T-helper 17 cell (primary cell): ENCODE results near the gene INO80. TPM values are rescaled to one million over a fixed set of nuclear protein-coding genes. Genes with fewer than 3 reads are reported as not detected.
A peak's percentile ranks its signal among the peaks of the same experiment; 100 is the strongest.

Experiments
- ATAC-seq: fragments of 150-1000 bp; cut with Tn5 transposase; 2 replicates; pipeline ENCODE4 v1.10.0; 2021; ENCODE audit warnings: mild to moderate bottlenecking, moderate library complexity
- DNase-seq, 3 donors: peaks; one replicate each; pipeline versions ENCODE4 v3.0.0 to v3.0.0-alpha.2; 2020 to 2021
- H3K9me3 ChIP-seq: one replicate; pipeline ENCODE4 v1.7.0; 2013; ENCODE audit warnings: low read length, mild to moderate bottlenecking; ENCODE audit not compliant: control insufficient read depth, poor library complexity, severe bottlenecking
- H3K27ac Mint-ChIP-seq: one replicate; pipeline ENCODE4 v1.8.0; 2022; ENCODE audit warnings: mild to moderate bottlenecking, moderate library complexity, mixed read lengths
- H3K27me3 Mint-ChIP-seq: one replicate; pipeline ENCODE4 v1.8.0; 2022; ENCODE audit warnings: mixed read lengths
- H3K36me3 Mint-ChIP-seq: one replicate; pipeline ENCODE4 v1.8.0; 2022; ENCODE audit warnings: low read depth, mixed read lengths
- H3K4me1 Mint-ChIP-seq: one replicate; pipeline ENCODE4 v1.8.0; 2022; ENCODE audit warnings: mild to moderate bottlenecking, mixed read lengths
- H3K4me3 Mint-ChIP-seq: one replicate; pipeline ENCODE4 v1.8.0; 2022; ENCODE audit warnings: mild to moderate bottlenecking, moderate library complexity, mixed read lengths
- total RNA-seq, 4 donors: library from RNA in 2 of 4; stranded (reverse) in 2 of 4; gene quantifications; one replicate each; pipeline ENCODE4 v1.2.3 and lab custom pipeline; 2022 to 2026

Gene INO80
- total RNA-seq, 2 donors from 2014 or later = 28.5 to 37.5 TPM

DNA sequence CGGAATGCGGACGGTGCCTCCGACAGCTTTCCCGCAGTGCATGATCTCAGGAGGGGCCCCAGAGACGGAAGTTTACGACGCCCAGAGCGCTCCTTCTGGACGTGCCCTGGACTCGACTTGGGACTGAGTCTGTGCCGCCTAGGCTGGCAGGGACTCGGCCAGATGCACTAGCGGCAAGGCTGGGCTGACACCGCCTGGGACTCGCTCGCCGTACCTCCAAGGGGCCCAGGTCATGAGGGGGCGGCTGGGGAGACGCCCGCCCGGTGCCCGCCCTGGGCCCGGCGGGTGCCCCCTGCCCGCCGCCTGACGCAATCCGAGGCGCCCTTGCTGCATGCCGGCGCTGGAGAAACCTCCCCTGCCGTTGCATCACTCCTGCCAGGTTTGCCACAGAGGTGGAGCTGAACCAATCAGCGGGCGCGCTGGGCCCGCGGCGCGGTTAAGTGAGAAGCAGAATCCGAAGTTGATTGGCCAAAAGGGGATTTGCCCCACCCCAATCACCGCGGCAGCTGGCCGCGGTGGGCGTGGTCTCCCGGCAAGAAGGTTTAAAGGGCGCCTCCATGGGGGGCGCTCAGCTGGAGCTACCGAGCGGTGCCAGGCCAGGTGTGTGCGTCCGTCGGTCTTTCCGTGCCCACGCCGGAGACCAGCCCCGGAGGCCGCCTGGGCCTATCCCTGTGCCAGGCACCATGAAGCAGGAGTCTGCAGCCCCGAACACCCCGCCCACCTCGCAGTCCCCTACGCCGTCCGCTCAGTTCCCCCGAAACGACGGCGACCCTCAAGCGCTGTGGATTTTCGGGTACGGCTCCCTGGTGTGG is 163.0 kb downstream of the INO80 start, which contains the start of gene CHAC1:
CHAC1 (plus strand) TSS at position 571 of the 812 bp plus-strand sequence; CDS start at position 684, 113 bp downstream.
- Mint-ChIP-seq H3K36me3 (no peaks in the 10 kb centered on the region), H3K27ac (peak within 1 kb of the TSS; percentile 45), H3K4me3 (peak within 1 kb of the TSS; percentile 92), H3K4me1 (peaks cover 22% of the 10 kb centered on the region), H3K27me3 (peaks cover 22% of the 10 kb centered on the region)
- DNase-seq = peak; percentile 89 to 93 (median 90)
- ATAC-seq = peak; percentile 98
- H3K9me3 ChIP-seq = no peaks in the 10 kb centered on the region

DNA sequence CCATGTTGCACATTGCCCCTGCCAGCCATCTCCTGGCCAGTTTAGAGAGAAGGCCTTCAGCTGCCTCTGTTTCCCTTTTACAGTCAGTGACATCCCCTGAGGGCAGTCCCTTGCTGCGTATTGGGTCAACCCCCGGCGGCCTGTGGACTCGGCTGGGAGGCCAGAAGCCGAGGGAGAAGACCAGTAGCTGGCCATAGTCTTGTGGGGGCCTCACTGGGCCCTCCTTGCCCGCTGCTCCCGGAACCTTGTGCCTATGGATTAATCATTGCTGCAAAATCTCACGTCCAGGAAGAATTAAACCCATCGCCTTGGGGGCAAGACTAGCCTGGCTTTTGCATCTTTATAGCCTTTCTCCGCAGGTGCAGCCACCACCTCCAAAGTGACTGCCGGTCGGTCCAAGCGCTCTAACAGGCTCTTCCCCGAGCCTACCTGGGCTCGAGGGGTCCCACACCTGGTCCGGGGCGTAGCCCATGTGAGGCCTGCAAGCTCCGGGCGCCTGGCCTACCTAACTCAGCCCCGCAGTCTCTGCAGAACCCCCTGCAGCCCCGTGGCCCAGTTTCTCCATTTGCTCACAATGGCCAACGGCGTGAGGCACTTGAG is 163.7 kb downstream of the INO80 start:
- no peaks in the 10 kb centered on the region for H3K9me3 ChIP-seq
- ATAC-seq (no peak), DNase-seq (no peak)
- H3K4me1 Mint-ChIP-seq = peaks cover 21% of the 10 kb centered on the region
- H3K4me3 Mint-ChIP-seq = peak overlapping the region; percentile 92
- peaks cover 19% of the 10 kb centered on the region for H3K27me3 Mint-ChIP-seq
- no peaks in the 10 kb centered on the region for H3K36me3 Mint-ChIP-seq
- H3K27ac Mint-ChIP-seq = no peak overlapping the region

DNA sequence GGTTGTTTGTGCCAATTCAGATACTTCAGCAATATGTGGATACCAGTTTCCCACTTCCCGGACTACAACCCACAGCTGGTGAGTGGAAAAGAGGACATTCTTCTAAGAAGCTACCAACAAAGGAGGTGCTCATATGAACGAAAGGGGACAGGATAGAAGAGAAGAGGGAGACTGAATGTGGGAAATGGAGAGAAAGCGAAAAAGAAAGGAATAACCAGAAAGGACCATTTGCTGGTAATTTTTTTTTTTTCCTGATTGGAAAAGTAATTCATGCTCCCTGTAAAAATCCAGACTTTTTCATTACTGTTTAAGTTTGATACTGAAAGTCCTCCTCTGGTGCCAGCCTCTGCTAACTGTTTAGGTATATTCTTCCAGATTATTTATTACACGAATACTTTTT is 164.3 kb downstream of the INO80 start:
- ATAC-seq (no peak), DNase-seq (no peak)
- no peaks in the 10 kb centered on the region for H3K9me3 ChIP-seq
- peaks cover 19% of the 10 kb centered on the region for H3K27me3 Mint-ChIP-seq
- no peak overlapping the region for H3K27ac Mint-ChIP-seq
- H3K36me3 Mint-ChIP-seq = no peaks in the 10 kb centered on the region
- H3K4me3 Mint-ChIP-seq = peak overlapping the region; percentile 49
- peaks cover 21% of the 10 kb centered on the region for H3K4me1 Mint-ChIP-seq

DNA sequence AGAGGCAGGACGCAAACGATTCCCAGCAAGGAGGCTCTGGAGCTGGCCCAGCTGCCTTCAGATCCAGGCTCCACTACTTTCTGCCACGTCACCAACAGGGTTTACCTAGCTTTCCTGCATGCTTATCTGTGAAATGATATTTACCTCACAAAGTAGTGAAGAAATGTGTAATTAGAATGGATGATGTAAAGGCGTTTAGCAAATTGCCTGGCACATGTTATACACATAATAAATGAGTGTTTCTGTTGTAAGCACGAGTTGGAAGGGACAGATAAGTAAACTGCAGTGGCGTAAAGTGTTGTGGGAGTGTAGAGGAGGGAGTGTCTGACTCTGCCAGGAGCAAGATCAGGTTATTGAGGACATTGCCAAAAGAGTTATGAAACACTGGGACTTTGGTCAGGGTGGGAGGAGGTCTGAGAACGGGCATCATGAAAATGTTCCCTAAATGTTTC is 166.3 kb downstream of the INO80 start:
- no peak overlapping the region for H3K27ac Mint-ChIP-seq
- ATAC-seq (no peak), DNase-seq (no peak)
- no peaks in the 10 kb centered on the region for H3K36me3 Mint-ChIP-seq
- H3K4me3 Mint-ChIP-seq = no peak overlapping the region
- H3K9me3 ChIP-seq = no peaks in the 10 kb centered on the region
- peaks cover 15% of the 10 kb centered on the region for H3K27me3 Mint-ChIP-seq
- H3K4me1 Mint-ChIP-seq = peaks cover 16% of the 10 kb centered on the region

DNA sequence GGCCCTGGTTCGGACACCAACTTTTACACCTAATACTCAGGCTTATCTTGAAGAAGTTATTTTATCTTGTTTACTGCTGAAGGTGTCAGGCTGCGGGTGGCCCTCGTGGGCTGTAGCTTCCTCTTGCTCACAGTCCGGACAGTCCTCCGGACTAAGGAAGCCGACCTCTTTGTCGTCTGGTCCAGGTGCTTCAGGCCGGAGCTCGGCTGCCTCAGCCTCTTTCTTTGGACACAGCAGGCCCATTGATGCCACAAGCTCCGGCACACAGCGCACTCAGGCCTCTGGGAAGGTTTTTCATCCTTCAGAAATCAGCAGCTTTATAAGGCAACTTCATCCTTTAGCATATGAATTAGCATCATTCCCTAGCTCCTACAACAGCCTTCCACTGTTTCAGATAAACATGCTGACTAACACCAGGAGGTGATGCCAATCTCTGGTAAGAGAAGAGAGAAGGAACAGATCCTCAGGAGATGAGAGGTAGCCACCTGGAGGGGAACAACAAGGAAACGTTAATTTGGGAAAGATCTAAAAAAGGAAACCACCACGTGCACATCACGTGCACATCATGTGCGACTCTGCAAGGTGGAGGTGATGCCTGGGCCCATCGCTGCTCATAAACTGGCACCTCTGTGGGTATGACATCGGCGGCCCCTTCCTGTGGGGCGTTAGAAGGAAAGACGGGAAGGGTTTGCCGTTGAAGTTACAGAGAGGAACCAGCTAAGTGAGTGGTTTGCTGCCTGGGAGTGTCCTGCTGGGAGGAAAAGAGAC is 167.2 kb downstream of the INO80 start:
- DNase-seq = no peak

DNA sequence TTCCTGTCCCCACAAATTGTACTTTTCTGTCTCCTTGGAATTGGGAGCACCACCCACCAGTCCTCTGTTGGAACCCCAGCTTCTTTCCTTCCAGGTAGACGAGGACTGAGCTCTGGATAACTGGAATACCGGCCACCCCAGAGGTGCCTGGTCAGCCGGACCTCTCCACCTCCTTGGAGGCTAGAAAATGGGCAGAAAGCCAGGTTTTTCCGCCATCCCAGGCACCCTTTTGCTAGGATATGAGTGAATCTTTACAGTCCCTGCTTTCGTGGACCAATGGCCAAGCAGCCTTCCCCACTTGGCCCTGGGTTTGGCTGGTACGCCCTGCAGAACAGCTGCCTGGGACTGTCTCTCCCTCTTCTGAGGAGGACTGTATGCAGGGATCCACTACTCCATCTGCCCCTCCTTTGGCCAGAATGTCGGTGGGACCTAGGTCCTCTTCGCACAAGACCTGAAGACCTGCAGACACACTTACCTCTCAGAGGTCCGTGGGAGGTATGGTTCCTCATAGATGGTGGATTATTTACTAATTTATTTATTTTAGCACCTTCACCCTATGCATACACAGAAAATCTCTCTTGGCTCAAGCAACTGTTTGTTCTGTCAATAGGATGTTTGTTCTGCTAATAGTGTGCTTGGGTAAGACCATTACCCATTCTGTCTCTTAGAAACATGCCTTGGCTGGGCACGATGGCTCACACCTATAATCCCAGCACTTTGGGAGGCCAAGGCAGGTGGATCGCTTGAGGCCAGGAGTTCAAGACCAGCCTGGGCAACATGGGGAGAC is 171.4 kb downstream of the INO80 start:
- Mint-ChIP-seq H3K27ac (no peak overlapping the region), H3K27me3 (peaks cover 13% of the 10 kb centered on the region), H3K4me1 (peaks cover 20% of the 10 kb centered on the region), H3K4me3 (no peak overlapping the region), H3K36me3 (no peaks in the 10 kb centered on the region)
- H3K9me3 ChIP-seq = no peaks in the 10 kb centered on the region
- ATAC-seq (no peak), DNase-seq (no peak)

More for the DNA sequence above, 167.2 kb downstream of the INO80 start:
- ATAC-seq = no peak
- Mint-ChIP-seq H3K4me1 (peaks cover 8% of the 10 kb centered on the region), H3K4me3 (peak overlapping the region; percentile 31), H3K27me3 (peaks cover 15% of the 10 kb centered on the region), H3K27ac (no peak overlapping the region), H3K36me3 (no peaks in the 10 kb centered on the region)
- no peaks in the 10 kb centered on the region for H3K9me3 ChIP-seq

DNA sequence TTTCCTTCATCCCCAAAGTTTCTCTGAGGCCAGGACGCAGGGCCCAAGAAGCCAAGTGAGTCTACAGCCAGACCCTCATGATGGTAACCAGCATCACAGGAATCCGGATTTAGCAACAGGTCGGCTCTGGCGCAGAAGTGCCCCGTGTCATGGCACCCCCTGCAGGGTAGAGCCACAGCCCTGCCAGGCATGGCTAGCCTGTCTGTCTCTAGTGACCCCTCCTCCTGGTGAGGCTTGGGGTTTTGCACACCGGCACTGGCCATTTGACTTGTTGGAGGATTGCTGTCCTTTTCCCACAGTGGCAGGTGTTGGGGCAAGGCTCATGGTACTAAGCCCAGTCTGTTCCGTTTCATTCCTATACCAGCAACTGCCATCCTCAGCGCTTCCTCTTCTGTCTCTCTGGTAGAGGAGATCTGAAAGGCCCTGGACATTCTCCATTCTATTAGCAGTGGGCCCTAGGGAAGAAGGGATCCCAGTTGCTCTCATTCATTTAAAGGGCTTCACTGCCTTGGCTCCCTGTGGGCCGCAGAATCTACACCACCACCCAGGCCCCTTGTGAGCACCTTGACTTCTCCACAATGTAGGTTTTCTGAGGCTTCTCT is 172.2 kb downstream of the INO80 start:
- H3K36me3 Mint-ChIP-seq = no peaks in the 10 kb centered on the region
- no peak overlapping the region for H3K27ac Mint-ChIP-seq
- peaks cover 24% of the 10 kb centered on the region for H3K4me1 Mint-ChIP-seq
- H3K4me3 Mint-ChIP-seq = peak overlapping the region; percentile 36
- DNase-seq (no peak), ATAC-seq (no peak)
- H3K9me3 ChIP-seq = no peaks in the 10 kb centered on the region
- peaks cover 5% of the 10 kb centered on the region for H3K27me3 Mint-ChIP-seq

DNA sequence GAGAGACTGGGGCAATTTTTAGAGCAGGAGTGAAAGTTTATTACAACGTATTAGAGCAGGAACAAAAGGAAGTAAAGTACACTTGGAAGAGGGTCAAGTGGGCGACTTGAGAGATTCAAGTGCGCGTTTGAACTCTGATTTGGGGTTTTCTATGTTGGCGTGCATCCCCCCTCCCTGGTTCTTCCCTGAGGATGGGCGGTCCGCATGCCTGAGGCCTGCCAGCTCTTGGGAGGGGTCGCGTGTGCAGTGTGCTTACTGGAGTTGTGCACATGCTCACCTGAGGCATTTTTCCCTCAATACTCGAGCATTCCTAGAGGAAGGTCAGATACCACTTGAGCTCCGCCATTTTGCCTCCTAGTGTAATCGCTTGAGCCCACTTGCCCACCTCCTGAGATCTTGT is 173.2 kb downstream of the INO80 start:
- no peaks in the 10 kb centered on the region for H3K27me3 Mint-ChIP-seq

DNA sequence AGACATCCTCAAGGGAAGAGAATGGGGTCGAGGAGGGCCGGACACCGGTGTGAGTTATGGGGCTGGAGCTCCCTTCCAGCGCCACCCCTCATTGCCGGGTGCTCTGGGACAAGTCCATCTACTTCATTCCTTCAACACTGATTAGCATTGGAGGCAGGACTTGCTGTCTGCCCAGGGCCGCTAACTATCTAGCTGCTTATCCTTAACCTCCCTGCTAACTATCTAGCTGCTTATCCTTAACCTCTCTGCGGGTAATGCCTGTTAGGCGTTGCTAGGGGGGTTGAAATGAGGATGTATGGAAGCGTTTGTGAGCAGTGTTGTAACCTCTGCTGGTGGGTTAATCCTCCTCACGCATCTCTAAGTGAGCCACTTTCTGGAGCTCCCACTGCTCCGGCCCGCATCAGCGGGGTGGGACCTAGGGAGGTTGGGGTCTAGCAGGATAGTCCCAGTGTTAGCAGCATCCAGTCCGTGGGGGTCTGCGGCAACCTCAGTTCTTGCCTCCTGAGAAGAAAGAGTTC is 173.7 kb downstream of the INO80 start:
- H3K9me3 ChIP-seq = no peaks in the 10 kb centered on the region
- H3K4me3 Mint-ChIP-seq = peak overlapping the region; percentile 85
- no peaks in the 10 kb centered on the region for H3K36me3 Mint-ChIP-seq
- DNase-seq (no peak), ATAC-seq (peak; percentile 1)
- peak overlapping the region; percentile 69 for H3K27ac Mint-ChIP-seq
- no peaks in the 10 kb centered on the region for H3K27me3 Mint-ChIP-seq
- peaks cover 28% of the 10 kb centered on the region for H3K4me1 Mint-ChIP-seq

More for the DNA sequence above, 173.2 kb downstream of the INO80 start:
- no peaks in the 10 kb centered on the region for H3K36me3 Mint-ChIP-seq
- H3K4me3 Mint-ChIP-seq = peak overlapping the region; percentile 85
- peak overlapping the region; percentile 69 for H3K27ac Mint-ChIP-seq
- peaks cover 28% of the 10 kb centered on the region for H3K4me1 Mint-ChIP-seq
- no peaks in the 10 kb centered on the region for H3K9me3 ChIP-seq
- DNase-seq (no peak), ATAC-seq (no peak)

DNA sequence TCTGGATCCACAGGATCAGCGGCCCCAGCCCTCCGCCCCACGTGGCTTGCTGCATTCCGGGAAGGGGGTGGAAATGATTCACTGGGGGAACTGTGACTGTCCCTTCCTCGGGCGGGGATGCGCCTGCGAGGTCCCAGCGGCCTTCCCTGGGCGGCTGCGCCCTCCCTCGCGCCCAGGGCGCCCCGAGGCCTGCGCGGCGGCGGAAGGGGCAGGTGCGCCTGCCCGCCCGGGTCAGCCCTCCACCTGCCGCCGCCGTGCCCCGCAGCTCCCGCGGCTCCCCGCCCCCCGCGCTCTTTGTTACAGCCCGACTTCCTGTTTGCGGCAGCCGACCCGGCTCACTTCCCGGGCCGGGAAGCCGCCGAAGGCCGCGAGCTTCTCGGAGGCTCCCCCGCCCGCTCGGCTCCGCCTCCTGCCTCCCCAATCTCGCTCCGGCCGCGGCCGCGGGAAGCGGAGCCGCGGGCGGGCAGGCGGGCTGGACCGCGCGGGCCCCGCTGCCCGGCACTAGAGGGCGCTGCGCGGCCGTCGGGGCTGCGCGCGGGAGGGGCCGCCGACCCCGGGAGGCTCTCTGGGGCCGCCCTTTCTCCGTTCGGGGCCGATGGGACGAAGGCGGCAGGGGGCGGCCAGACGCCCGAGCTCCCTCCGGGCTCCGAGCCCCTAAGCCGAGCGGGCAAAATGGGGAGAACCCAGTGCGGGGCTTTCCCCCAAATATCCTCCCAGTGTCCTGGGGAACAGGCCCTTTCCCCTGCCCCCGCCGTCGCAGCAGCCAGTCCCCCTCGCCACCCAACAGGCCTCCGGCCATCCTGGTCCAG is 174.3 kb downstream of the INO80 start:
- Mint-ChIP-seq H3K4me1 (peaks cover 28% of the 10 kb centered on the region), H3K27ac (peak overlapping the region; percentile 72), H3K27me3 (no peaks in the 10 kb centered on the region), H3K4me3 (peak overlapping the region; percentile 85), H3K36me3 (no peaks in the 10 kb centered on the region)
- no peaks in the 10 kb centered on the region for H3K9me3 ChIP-seq
- DNase-seq = peak; percentile 52 to 65 (median 58)
- peak; percentile 73 for ATAC-seq

DNA sequence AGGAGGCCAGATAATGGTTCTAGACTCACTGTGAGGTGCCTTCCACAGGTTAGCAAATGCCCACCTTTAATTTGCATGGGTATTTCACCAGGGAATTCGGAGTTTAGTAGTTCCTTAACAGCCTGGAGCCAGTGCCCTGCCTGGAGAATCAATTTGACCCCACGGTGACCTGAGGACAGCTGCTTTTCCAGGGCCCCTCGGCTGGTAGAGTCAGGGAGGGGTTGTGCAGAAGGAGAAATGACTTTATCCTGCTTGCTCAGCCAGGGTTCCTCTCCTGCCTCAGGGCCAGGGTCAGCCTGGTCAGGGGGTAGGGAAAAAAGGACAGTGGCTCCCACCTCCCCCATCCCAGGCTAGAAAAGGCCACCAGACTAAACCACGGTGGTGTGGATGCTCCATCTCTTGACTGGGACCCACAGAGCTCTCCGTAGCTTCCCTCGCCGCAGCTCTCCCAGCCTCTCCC is 175.0 kb downstream of the INO80 start:
- H3K4me1 Mint-ChIP-seq = peaks cover 28% of the 10 kb centered on the region
- ATAC-seq (no peak), DNase-seq (no peak)
- no peaks in the 10 kb centered on the region for H3K9me3 ChIP-seq
- H3K4me3 Mint-ChIP-seq = peak overlapping the region; percentile 78
- no peaks in the 10 kb centered on the region for H3K36me3 Mint-ChIP-seq
- H3K27me3 Mint-ChIP-seq = no peaks in the 10 kb centered on the region
- peak overlapping the region; percentile 72 for H3K27ac Mint-ChIP-seq
